NCI-H2081 treated with DMSO at 0.1 percent for 48 hours (cell line): ENCODE measurements around the gene EPC2.
A peak's percentile ranks its signal among the peaks of the same experiment; 100 is the strongest.
"Not testable (repeated sequence)": the region's sequence is repeated elsewhere in the genome, so short reads cannot be mapped to it uniquely, and the experiment has no call there.

Experiments
- DNase-seq: peaks from one replicate; lab custom pipeline; 2025; lab: John Stamatoyannopoulos, UW

Gene EPC2

DNA sequence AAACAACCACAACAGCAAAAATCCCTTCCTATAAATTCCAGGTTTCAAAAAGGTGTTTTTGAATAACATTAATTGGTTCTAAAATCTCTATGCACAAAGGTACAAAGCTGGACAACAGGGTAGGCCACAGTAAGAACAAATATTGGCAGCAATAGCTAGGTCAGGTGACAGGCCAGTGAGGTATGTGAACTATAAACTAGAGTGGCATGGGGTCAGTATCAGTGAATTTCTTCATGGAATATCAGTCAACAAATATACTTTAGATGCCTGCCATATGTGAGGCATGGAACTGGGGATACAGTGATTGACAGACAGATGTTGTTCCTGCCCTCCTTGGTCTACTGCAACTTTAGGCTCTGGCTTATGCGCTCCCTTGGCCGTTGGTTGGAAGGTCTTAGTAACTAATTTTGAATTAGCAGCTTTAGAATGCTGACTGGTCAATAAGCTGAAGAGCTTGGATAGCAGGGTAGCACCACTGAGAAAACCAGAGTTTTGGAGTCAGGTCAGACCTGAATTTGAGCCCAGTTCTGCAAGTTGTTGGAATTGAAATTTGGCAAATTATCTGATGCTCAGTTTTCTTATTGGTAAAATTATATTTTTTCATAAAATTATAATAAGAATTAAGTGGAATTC, 2.3 kb upstream of the EPC2 start:
- DNase-seq, result no peak

- no peak for DNase-seq
These were observed 1.6 kb upstream of the EPC2 start for GRCh38 chr2:148642891-148643416.

DNA sequence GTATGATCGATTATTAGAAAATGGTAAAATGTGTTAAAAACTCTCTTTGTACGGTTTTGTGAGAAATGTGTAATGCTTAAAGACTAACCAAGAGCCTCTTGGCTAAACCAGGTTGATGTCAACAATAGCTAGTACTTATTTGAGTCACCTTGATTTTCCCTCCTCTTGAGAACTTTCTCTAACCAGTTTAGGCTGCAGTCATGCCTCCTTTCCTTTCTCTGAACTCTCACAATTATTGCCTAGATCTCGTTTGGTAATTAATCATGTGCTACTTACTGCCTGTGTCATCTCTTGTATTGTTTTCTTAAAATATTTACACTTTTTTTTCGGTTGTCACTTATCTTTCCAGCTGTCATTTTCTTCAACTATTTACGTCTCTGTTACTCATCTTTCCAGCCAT, 1.1 kb upstream of the EPC2 start:
- DNase-seq, result no peak

- peak; percentile 76 for DNase-seq
These were observed 460 bp downstream of the EPC2 start for GRCh38 chr2:148644883-148645538.

- DNase-seq, result peak; percentile 80
These were observed 1.1 kb downstream of the EPC2 start for GRCh38 chr2:148645539-148646230.

DNA sequence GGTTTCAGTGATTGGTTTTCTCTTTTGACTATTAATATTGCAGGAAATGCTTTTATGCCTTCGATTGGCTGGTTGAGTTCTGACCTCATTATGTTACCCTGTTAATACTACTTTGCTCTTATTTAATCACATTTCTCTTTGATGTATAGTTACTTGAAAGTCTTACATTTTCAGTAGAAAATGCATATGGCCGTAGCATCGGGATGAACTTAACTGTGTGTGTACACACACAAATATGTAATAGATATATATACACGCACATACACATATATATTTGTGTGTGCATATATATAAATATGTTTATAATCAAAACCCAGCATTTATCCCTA, 1.6 kb downstream of the EPC2 start:
- DNase-seq, result no peak

DNA sequence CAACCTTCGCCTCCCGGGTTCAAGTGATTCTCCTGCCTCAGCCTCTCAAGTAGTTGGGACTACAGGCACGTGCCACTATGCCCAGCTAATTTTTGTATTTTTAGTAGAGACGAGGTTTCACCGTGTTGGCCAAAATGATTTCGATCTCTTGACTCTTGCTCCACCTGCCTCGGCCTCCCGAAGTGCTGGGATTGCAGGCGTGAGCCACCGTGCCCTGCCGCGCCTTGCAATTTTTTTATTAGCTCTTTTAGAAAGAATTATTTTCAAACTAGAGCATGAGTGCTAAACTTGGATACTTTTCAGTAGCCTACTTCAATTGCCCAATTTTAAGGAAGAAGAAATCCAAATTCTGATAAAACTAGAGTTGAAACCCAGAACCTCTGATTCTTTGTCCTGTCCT, 3.2 kb downstream of the EPC2 start:
- DNase-seq, result not testable (repeated sequence)

DNA sequence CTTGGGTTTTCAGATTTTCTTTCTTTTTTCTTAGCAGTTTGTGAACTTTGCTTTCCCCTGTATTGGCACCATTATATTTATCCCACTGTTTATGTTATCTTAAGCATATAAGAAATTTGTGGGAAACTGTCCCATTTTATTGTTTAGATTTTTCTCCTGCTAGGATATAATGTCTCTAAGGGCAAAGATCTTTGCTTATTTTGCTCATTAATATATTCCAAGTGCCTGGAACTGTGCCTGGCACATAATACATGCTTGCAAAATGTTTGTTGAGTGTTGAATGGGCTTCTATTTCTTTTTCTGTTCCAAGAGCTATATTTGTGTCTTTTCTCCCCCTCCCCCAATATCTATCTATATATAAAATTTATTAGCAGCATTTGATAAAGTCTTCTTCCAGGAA, 5.4 kb downstream of the EPC2 start:
- no peak for DNase-seq

DNA sequence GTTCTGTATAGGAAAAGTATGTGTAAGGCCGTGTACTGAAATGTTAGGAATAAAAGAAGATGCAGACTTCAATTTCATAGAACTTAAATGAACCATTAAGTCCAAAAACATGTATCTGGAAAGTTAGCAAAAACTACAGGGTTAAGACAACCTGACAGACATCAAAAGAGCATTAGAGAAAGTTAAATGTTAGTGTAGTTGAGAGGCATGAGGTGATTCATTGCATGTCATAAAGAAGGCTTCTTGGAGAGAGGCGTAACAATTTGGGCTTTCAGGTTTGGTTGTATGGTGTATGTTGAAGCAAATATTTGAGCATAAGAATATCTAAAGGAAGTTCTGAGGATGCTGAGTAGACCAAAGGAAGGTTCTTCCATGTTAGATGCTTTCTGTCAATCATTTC, 6.3 kb downstream of the EPC2 start:
- no peak for DNase-seq

- DNase-seq, result no peak
These were observed 7.4 kb downstream of the EPC2 start for GRCh38 chr2:148651972-148652371.

GRCh38 chr2:148653437-148653836, 8.9 kb downstream of the EPC2 start:
- DNase-seq, result no peak

DNA sequence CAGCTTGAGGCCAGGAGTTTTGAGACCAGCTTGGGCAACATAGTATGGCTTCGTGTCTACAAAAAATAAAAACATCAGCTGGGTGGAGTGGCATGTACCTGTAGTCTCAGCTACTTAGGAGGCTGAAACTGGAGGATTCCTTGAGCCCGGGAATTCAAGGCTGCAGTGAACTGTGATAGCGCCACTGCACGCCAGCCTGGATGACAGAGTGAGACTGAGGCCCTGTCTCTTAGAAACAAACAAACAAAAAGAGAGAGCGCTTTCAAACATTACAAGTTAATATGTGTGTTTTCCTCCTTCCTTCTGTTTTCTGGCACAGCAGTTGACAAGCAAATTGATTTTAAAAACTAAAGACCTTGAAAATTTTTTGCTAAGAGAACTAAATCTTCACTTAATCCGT, 9.9 kb downstream of the EPC2 start:
- no peak for DNase-seq

DNA sequence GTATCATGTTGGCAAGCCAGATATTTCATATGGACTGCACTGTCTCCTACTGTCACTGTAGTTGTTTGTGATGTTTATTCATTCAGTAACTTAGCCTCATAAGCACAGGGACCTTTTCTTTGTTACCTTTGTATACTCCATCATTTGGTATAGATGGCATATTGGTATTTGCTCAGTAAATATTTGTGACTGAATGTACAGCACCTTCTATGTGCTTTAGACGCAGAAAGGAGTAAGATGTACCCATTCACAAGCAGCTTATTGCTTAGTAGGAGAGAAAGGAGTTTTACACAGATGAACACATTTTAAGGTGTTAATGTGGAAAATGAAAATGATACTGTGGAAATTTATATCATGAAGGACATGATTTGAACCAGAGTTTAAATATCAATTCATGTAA, 12.0 kb downstream of the EPC2 start:
- no peak for DNase-seq

GRCh38 chr2:148658807-148659722, 14.5 kb downstream of the EPC2 start:
- DNase-seq, result no peak

DNA sequence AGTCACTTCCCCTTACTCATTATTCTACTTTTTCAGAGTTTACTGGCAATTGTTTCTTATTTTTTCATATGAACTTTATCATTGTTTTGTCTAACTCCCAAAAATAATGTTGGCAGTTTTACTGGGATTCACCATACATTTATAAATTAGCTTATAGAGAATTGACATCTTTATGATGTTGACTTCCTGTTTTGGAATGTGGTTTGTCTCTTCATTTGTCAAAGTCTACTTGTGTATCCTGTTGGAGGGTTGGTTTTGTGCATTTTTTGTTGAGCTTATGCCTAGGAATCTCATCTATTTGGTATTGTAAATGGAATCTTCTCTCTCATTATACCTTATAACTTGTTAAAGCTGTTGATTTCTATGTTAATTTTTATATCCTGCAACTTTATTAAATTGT, 16.4 kb downstream of the EPC2 start:
- no peak for DNase-seq

GRCh38 chr2:148662332-148662731, 17.8 kb downstream of the EPC2 start:
- not testable (repeated sequence) for DNase-seq

DNA sequence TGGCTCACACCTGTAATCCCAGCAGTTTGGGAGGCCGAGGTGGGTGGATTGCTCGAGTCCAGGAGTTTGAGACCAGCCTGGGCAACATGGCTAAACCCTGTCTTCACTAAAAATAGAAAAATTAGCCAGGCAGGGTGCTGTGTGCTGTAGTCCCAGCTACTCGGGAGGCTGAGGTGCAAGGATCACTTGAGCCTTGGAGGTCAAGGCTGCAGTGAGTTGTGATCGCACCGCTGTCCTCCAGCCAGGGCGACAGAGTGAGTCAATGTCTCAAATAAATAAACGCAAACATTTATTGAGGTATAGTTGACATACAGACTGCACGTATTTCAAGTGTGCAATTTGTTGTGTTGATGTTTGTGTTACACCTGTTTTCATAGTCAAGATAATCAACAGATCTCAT, 19.7 kb downstream of the EPC2 start:
- DNase-seq, result no peak

GRCh38 chr2:148666555-148666954, 22.0 kb downstream of the EPC2 start:
- DNase-seq, result no peak

DNA sequence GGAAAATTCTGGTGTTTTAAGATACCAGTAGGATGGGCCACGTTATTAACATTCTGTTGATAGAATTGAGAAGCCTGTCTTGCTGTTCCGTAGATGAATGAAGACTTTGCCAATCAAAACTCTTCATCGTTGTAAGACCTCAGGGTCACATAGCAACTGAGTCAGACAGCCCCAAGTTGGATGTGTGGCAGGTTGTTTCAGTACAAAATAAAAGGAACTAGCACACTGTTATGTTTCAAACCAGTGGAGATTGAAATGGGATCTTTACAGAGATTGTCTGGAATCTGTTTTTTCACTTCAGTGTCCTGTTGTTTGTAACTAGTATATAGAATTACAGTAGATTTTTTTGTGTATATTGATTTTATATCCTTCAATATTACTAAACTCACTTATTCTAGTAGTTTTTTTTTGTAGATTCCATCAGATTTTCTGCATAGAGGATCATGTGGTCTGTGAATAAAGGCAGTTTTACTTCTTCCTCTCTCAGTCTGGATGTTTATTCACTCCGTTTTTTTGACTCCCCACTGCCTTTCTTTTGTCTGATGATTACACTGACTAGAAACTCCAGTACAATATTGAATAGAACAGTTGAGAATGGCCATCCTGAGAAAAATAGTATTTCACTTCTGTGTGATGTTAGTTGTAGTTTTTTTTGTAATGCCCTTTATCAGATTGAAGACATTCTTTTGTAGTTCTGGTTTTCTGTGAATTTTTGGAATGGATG, 22.7 kb downstream of the EPC2 start:
- DNase-seq, result no peak

- no peak for DNase-seq
These were observed 26.2 kb downstream of the EPC2 start for GRCh38 chr2:148670773-148671172.
